A673 (cell line): ENCODE measurements around the gene TNFSF15.

Experiments
- EZH2 ChIP-seq: fragments of 200-600 bp; sonication (generic); IDR thresholded peaks from 2 replicates; pipeline ENCODE4 v1.6.1; 2017; ENCODE audit warnings: borderline replicate concordance, low read depth, mild to moderate bottlenecking, mixed read lengths, antibody characterized with exemption, low read length; ENCODE audit not compliant: poor library complexity, severe bottlenecking
- TF ChIP-seq, protein P1 (sequence below): fragments of 300-800, 200-600 bp; sonication (generic); conservative IDR thresholded peaks from 2 replicates; pipeline ENCODE4 v1.5.1; 2017; ENCODE audit warnings: low read depth, mild to moderate bottlenecking, antibody characterized with exemption, low read length, moderate library complexity, mixed read lengths

GRCh38 chr9:114844766-114845165 lies 38.9 kb upstream of the TNFSF15 start:
- TF ChIP-seq, protein P1, sequence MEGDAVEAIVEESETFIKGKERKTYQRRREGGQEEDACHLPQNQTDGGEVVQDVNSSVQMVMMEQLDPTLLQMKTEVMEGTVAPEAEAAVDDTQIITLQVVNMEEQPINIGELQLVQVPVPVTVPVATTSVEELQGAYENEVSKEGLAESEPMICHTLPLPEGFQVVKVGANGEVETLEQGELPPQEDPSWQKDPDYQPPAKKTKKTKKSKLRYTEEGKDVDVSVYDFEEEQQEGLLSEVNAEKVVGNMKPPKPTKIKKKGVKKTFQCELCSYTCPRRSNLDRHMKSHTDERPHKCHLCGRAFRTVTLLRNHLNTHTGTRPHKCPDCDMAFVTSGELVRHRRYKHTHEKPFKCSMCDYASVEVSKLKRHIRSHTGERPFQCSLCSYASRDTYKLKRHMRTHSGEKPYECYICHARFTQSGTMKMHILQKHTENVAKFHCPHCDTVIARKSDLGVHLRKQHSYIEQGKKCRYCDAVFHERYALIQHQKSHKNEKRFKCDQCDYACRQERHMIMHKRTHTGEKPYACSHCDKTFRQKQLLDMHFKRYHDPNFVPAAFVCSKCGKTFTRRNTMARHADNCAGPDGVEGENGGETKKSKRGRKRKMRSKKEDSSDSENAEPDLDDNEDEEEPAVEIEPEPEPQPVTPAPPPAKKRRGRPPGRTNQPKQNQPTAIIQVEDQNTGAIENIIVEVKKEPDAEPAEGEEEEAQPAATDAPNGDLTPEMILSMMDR: no peak
- no peak for TF ChIP-seq EZH2
